Endothelial cell of umbilical vein (primary cell): Measurements from ENCODE around the gene PRKAG2. TPM values are rescaled to one million over a fixed set of nuclear protein-coding genes. Genes with fewer than 3 reads are reported as not detected.

ENCODE experiments used
- BruUV-seq: library from RNA; stranded (reverse); fragments of 400-500 nt; replicated peaks from 2 replicates; lab custom pipeline; 2021; lab: Mats Ljungman, UMichigan
- CTCF ChIA-PET: fragments of 300-600, 350-600 bp; sonication (Branson Sonifier 250); formaldehyde crosslinking; loops from one replicate; lab custom pipeline; 2021; ENCODE audit warnings: antibody characterized with exemption, inconsistent platforms; lab: Charles Lee
- POLR2A ChIA-PET: fragments of 300-600, 350-600 bp; sonication (Branson Sonifier 250); formaldehyde crosslinking; loops from one replicate; lab custom pipeline; 2021; ENCODE audit warnings: antibody characterized with exemption, inconsistent platforms; lab: Charles Lee
- DNase-seq: peaks from one replicate; pipeline ENCODE4 v3.0.0-alpha.2; 2011; ENCODE audit warnings: low read depth, low spot score
- FAIRE-seq: peaks from 2 replicates; lab custom pipeline; 2011; peaks lifted over from hg19 to GRCh38; lab: Jason Lieb, UNC
- H2AFZ ChIP-seq: 2 replicates; pipeline ENCODE4 v1.6.0; 2012; ENCODE audit warnings: low read depth, low read length, control low read depth, inconsistent platforms
- H3K27ac ChIP-seq: 2 replicates; pipeline ENCODE4 v1.5.1; 2011; ENCODE audit warnings: low read depth, mild to moderate bottlenecking, control low read depth, low read length, moderate library complexity; ENCODE audit not compliant: insufficient read depth
- H3K27me3 ChIP-seq, 2 experiments: 2 replicates each; pipeline versions ENCODE4 v1.6.0 to v1.6.1; 2011; ENCODE audit warnings: low read length in 2 of 2, mixed read lengths in 1 of 2; ENCODE audit not compliant: control insufficient read depth in 2 of 2, insufficient read depth in 2 of 2
- H3K36me3 ChIP-seq, 2 experiments: 2 replicates in 1 of 2; 3 replicates in 1 of 2; pipeline ENCODE4 v1.5.1; 2011; ENCODE audit warnings: low read length in 2 of 2, mild to moderate bottlenecking in 1 of 2, moderate library complexity in 1 of 2; ENCODE audit not compliant: control insufficient read depth in 2 of 2, insufficient read depth in 2 of 2; ENCODE audit errors: extremely low read depth in 1 of 2
- H3K4me1 ChIP-seq: 3 replicates; pipeline ENCODE4 v1.5.1; 2011; ENCODE audit warnings: mild to moderate bottlenecking, low read length; ENCODE audit not compliant: control insufficient read depth, insufficient read depth; ENCODE audit errors: extremely low read depth
- H3K4me2 ChIP-seq: 2 replicates; pipeline ENCODE4 v1.6.1; 2011; ENCODE audit warnings: low read length, control low read depth, mixed read lengths; ENCODE audit not compliant: insufficient read depth
- H3K4me3 ChIP-seq, 3 experiments: fragments of 200-600 bp in 1 of 3; sonication (generic), shearing (Covaris generic) in 1 of 3; replicated peaks in 1 of 3; 2 replicates each; pipeline ENCODE4 v1.5.1; 2011 to 2016; ENCODE audit warnings: control low read depth in 3 of 3, low read length in 3 of 3, mild to moderate bottlenecking in 2 of 3, inconsistent platforms in 1 of 3, low read depth in 1 of 3, moderate library complexity in 1 of 3; ENCODE audit not compliant: insufficient read depth in 1 of 3
- H3K79me2 ChIP-seq: 2 replicates; pipeline ENCODE4 v1.6.0; 2012; ENCODE audit warnings: low read length, inconsistent platforms; ENCODE audit not compliant: control insufficient read depth, insufficient read depth
- H3K9ac ChIP-seq: replicated peaks from 2 replicates; pipeline ENCODE3; 2011; ENCODE audit warnings: low read length, control low read depth; ENCODE audit not compliant: insufficient read depth; ENCODE audit errors: extremely low read depth
- H3K9me1 ChIP-seq: replicated peaks from 3 replicates; pipeline ENCODE4 v1.6.0; 2011; ENCODE audit warnings: mild to moderate bottlenecking, low read length; ENCODE audit not compliant: control insufficient read depth, insufficient read depth; ENCODE audit errors: extremely low read depth
- H3K9me3 ChIP-seq: replicated peaks from 2 replicates; pipeline ENCODE4 v1.5.1; 2012; ENCODE audit warnings: low read length, inconsistent platforms; ENCODE audit not compliant: control insufficient read depth, insufficient read depth
- H4K20me1 ChIP-seq: replicated peaks from 2 replicates; pipeline ENCODE3; 2011; ENCODE audit warnings: mild to moderate bottlenecking, low read length; ENCODE audit not compliant: control insufficient read depth, insufficient read depth; ENCODE audit errors: extremely low read depth
- CTCF ChIP-seq, 2 donors: IDR thresholded peaks; 1 replicate in 1 of 2; 2 replicates in 1 of 2; pipeline ENCODE4 v1.5.1; 2011; ENCODE audit warnings: low read length in 2 of 2, mild to moderate bottlenecking in 2 of 2, moderate library complexity in 2 of 2, control low read depth in 1 of 2, inconsistent platforms in 1 of 2, low read depth in 1 of 2; ENCODE audit not compliant: insufficient read depth in 1 of 2; ENCODE audit errors: extremely low read depth in 1 of 2
- EZH2 ChIP-seq: IDR thresholded peaks from 2 replicates; pipeline ENCODE4 v1.6.1; 2012; ENCODE audit warnings: borderline replicate concordance, low read depth, mild to moderate bottlenecking, moderate library complexity, low read length, inconsistent platforms; ENCODE audit not compliant: severe bottlenecking
- FOS ChIP-seq: IDR thresholded peaks from 2 replicates; pipeline ENCODE4 v1.6.1; 2011; ENCODE audit warnings: mild to moderate bottlenecking, low read length, moderate library complexity, borderline replicate concordance; ENCODE audit not compliant: insufficient read depth
- GATA2 ChIP-seq: IDR thresholded peaks from 2 replicates; pipeline ENCODE4 v1.7.0; 2011; ENCODE audit warnings: low read depth, mild to moderate bottlenecking, moderate library complexity, mixed read lengths, low read length; ENCODE audit not compliant: insufficient read length, insufficient read depth
- JUN ChIP-seq: IDR thresholded peaks from 2 replicates; pipeline ENCODE4 v1.6.1; 2011; ENCODE audit warnings: borderline replicate concordance, low read depth; ENCODE audit not compliant: insufficient read length, insufficient read depth
- MAX ChIP-seq: IDR thresholded peaks from 2 replicates; pipeline ENCODE4 v1.6.1; 2011; ENCODE audit not compliant: insufficient read depth, insufficient read length
- MYC ChIP-seq: IDR thresholded peaks from one replicate; pipeline ENCODE4 v1.6.1; 2011; ENCODE audit warnings: mild to moderate bottlenecking, low read depth, low read length
- POLR2A ChIP-seq: IDR thresholded peaks from 2 replicates; pipeline ENCODE4 v1.6.1; 2012; ENCODE audit warnings: low read depth, mild to moderate bottlenecking, control low read depth, low read length
- POLR2AphosphoS5 ChIP-seq: IDR thresholded peaks from 2 replicates; pipeline ENCODE4 v1.6.1; 2012; ENCODE audit warnings: low read depth, mild to moderate bottlenecking, control low read depth, low read length, moderate library complexity; ENCODE audit not compliant: insufficient read depth
- dilution Hi-C: fragments of 300-500 bp; cut with MboI; formaldehyde crosslinking; loops from one replicate; pipeline ENCODE4 v1.15.0; 2019; ENCODE audit warnings: low sequenced_read_pairs; ENCODE audit not compliant: extremely low pct_ligation_motif_present
- intact Hi-C: fragments of 100-400 bp; cut with micrococcal nuclease; formaldehyde crosslinking; loops from one replicate; pipeline ENCODE4 v1.10.0; 2022
- polyA plus RNA-seq, 4 experiments: library from polyadenylated mRNA; depleted of rRNA in 3 of 4; stranded (reverse) in 3 of 4; unstranded in 1 of 4; fragments of >200 nt; gene quantifications; 2 replicates each; pipeline versions ENCODE4 v1.2.1 to v1.2.3, GENCODE V29; 2011 to 2012; ENCODE audit warnings: missing spikeins in 1 of 4
- total RNA-seq: library from RNA; stranded (reverse); gene quantifications from 2 replicates; pipeline ENCODE4 v1.2.3, GENCODE V29; 2021

The PRKAG2 gene
- total and polyA plus RNA-seq, 2 donors (not counting 3 experiments of a cell fraction or from before 2014, with no cell fraction given) = 19.3 to 51.5 TPM

GRCh38 chr7:151853896-151854719 is 22.8 kb downstream of the PRKAG2 start:
- no peak for FAIRE-seq
- no peak for TF ChIP-seq POLR2AphosphoS5
- TF ChIP-seq GATA2 = no peak
- no peak for TF ChIP-seq CTCF (IDR thresholded peaks at IDR 0.05; ENCODE audit: extremely low read depth in 1 of 2, insufficient read depth in 1 of 2, low read depth in 1 of 2, low read length in 2 of 2)
- TF ChIP-seq MAX = no peak
- TF ChIP-seq EZH2 = no peak
- no peak for TF ChIP-seq POLR2A
- TF ChIP-seq JUN = no peak
- TF ChIP-seq MYC = no peak
- TF ChIP-seq FOS = no peak
- H3K9me1 ChIP-seq = no peaks in the 10 kb centered on the region
- H3K9ac ChIP-seq = no peak overlapping the region
- H3K27me3 ChIP-seq = no peaks in the 10 kb centered on the region
- H3K4me3 ChIP-seq = no peak overlapping the region
- no peaks in the 10 kb centered on the region for H3K9me3 ChIP-seq
- no peaks in the 10 kb centered on the region for H4K20me1 ChIP-seq
- H3K4me2 ChIP-seq = no peak overlapping the region
- ChIA-PET CTCF (no interaction called here), POLR2A (no interaction called here)
- no peak overlapping the region for H2AFZ ChIP-seq
- no peak for DNase-seq
- dilution Hi-C loops (no loop called here), intact Hi-C loops (no loop called here)
- H3K4me1 ChIP-seq = no peaks in the 10 kb centered on the region
- no TSS peak for BruUV-seq
- H3K36me3 ChIP-seq = no peaks in the 10 kb centered on the region
- no peaks in the 10 kb centered on the region for H3K79me2 ChIP-seq
- no peak overlapping the region for H3K27ac ChIP-seq
